Activated gamma-delta T cell (primary cell): ENCODE results near the gene EFCAB11.
A peak's percentile ranks its signal among the peaks of the same experiment; 100 is the strongest.

ENCODE experiments used
- DNase-seq: peaks from one replicate; lab custom pipeline; 2025; lab: John Stamatoyannopoulos, UW
- total RNA-seq, 2 donors: gene quantifications; one replicate each; lab custom pipeline; 2026; lab: John Stamatoyannopoulos, UW

Gene EFCAB11, protein sequence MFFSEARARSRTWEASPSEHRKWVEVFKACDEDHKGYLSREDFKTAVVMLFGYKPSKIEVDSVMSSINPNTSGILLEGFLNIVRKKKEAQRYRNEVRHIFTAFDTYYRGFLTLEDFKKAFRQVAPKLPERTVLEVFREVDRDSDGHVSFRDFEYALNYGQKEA
- total RNA-seq, result 2.2 to 2.6 reads per million in 2 donors

DNA sequence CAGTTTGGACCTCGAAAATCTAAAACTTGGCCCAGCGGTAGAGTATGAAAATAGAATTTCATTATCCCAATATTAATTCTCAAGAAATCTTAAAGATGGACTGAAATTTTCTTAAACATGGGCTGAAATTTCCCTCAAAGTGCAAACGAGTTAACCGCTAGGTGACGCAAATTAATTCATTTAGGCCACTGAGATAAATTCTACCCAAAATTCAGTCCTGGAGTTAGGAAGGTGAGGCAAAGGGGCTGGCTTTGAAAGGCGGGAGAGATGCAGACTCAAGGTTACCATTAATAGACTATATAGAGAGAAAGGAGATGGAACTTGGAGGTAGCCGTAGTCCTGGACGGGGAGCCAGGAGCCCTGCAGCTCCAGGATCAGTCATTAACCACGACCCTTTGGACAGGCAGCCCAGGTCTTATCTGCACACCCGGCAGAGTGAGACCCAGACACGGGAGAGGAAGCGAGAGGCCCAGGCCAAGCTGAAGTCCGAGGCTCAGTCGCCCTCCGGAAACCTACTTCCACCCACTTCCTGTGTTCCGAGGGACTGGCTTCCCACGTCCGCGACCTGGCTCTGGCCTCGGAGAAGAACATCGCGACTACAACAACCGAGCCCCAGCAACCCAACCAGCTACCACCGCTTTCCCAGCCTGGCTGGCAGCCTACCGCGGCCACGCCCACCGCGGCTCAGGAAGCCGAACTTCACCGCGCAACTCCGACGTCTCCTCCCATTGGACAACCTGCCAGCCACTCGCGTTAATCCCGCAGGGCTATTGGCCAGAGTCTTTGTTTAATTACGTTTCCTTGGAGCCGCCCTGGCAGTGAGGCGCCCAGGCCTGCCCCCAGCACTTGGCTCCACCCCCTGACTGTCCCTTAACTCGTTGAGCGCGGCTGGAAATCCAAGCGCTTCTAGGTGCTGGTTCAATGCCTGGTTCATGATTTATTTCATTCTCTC is at the start of gene EFCAB11:
TSS of gene EFCAB11 (minus strand) at position 661 of the 952 bp plus-strand sequence. CDS start at position 591, 70 bp downstream.
- DNase-seq, result peak; percentile 72

DNA sequence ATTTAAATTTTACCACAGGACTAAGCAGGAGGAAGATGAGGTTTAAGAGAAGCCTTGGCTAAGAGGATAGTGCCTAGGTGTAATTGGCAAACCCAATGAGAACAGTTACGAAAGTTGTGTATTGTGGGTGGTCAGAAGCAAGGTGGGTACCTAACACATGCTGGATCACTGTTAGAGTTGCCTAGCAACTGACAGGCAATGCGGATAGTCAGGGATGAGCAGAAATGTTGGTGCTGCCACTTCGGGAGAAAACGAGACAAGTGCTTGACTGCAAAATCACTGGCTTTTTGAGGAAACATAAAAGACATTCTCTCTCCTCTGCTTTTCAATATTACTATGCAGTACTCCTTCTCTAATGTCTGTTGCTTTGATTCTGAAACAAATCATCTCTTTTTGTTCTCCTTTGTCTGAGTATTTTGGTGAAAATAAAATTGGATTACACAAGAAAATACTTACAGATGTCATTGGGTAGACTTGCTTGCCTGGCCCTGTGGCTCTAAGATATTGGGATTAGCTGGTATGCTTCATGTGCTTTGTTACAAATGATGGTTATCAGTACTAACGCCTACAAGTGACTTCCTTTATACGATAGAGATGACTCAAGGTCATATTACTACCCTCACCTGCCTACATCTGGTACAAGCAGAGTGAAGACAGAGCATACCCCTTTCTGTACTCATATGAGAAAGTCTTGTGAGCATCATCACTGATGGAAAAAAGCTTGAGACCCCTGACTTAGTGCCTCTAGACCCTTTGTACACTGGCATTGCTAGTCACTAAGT is 49.2 kb upstream of the EFCAB11 start:
- no peak for DNase-seq

DNA sequence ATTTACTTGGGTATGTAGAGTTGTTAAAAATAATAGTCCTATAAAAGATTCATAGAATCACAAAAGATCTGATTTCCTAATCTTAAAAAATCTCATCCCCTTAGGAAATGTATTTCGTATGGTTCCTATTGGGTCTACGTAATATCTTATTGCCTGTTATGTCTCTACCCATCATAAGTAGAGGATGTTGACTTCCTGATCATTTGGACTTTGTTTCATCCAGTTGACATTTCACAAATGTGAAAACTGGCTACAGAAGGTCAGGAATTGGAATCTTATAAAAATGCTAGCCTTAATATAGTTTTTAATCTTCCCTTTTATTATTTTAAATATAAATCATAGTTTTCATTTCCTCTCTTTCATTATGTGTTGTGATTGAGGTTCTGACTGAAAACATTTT is 46.4 kb upstream of the EFCAB11 start:
- DNase-seq, result no peak

DNA sequence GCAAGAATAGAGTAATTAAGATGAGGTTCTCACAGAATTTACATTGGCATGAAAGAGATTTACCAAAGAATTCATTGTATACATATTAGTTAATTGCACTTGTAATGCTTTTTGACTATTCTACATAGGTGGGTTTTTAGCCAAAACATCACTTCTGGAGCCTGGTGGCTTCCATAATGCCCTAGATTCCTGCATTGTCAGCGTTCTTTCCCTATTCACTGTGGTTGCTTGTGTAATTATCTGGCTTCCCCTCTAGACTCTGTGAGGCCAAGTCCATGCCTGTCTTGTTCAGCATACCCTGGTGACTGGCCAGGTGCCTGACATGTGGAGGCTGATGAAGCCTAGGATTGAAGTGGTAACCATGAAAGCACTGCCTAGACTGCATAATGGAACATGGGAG is 42.4 kb upstream of the EFCAB11 start:
- DNase-seq, result no peak

DNA sequence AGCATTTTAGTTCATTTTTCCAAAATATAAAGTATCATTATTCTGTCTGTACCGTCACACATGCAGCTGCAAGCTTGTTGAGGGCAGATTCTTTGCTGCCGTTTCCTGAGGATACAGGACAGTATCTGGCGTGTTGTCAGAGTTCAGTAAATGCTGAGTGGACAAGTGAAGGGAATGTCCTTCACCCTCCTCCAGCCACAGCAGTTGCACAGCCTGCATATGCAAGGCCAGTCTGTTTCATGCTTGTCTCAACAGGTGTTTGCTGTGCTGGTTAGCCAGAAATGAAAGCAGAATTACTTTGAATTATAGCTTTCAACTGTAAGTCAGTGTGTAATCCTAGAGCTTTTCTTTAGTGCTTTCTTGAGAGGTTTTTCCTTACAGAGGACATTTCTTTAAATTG is 37.7 kb upstream of the EFCAB11 start:
- no peak for DNase-seq

DNA sequence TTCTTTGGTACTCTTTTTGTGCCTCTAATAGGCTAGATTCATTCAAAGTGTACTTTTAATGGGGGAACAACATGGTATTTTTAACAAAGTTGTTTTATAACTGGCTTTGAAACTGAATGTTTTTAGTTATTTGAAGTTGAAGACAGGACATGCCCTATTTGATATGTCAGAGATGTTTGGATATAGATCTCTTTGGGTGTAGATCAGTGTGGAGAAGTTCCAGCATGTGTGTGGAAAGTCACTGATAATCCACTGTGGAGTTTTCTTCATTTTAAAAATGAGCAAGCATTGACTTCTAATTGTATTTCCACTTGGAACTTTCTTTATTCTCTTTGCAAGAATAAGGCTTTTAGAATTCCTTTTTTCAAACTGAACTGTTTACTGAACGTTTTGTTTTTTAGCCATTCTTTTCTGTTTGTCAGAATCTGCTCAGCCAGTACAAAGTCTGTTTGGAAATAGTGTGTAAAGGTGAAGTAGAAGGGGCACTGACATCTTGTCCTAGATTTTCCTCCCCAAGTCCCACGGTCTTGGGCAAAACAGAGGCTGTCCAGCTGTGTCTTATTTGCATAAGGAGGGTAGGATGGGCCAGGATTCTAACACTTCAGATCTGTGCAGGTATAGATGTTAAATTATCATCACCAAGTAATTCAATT is 36.2 kb upstream of the EFCAB11 start:
- no peak for DNase-seq

DNA sequence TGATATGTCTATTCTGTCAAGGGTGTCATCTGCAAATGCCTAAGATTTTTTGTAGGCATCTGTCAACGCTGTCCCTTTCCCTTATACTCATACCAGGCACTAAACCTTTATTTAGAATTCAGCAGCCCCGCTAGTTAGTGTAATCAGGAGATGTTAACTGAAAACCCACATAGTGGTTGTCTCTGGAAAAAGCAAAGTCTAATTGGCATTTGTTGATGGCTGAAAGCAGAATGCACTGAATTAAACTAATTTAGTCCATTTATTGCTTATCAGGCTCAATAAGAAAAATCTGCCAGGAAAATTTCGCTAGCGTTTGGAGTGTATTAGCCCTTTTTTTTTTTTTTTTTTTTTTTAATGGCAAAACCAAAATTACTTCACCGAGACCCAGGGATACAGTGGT is 35.7 kb upstream of the EFCAB11 start:
- DNase-seq, result no peak

DNA sequence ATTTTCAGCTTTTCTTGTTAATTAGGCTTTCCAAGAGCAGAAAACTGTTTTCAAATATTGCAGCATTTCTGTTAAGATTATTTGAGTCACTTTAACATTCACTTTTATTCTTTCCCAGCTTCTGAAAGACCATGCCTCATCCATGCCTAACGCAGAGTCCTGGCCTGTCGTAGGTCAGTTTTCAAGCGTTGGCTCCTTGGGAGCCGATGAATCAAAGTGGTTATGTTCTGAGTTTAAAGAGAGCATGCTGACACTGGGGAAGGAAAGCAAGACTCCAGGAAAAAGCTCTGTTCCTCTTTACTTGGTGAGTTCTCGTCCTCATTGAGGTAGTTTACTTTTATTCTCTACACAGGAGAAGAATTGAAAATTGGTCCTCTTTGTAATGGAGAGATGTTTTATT is 34.3 kb upstream of the EFCAB11 start:
- DNase-seq, result no peak

DNA sequence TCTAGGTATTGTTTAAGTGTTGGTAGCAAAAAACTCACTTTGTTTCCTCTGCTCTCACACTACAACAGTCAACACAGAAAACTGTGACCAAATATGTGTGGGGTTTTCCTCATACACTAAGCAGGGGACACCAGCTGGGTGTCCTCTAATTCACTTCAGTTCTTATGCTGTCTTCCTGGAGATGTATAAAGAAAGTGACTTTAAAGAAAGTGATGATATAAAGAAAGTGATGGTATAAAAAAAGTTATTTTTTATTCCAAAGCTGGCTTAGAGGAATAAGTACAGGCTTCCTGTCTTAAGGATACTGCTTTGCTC is 32.6 kb upstream of the EFCAB11 start:
- no peak for DNase-seq

DNA sequence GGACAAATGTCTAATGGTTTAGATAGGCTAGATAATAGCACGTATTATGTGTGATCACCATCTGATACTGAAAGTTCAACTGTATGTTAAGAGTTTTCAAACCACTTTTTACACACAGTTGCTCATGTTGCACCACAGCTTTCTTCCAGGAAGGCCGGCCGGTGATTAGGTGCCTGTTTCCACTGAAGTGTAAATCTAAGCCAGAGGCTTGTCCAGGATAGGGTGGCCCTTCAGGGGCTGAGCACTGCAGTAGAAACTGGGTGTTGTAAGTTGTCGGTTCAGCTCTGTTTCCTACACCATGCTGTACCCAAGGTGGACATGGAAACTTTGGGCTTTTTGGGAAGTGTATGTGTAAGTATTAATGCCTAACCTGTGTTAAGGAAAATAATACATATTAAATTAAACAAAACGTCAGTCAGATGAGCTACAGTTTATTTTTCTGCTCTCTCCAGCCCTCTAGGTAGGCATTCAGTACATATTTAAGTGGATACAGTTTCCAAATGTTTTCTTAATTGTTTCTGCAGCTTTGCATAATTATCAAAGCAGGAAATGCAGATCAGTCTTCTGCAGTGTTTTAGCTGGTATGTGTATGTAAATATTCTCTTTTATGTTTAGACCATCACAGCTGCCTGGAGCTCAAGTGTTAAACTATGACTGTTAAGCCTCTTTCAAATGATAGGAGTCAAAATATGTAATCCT is 32.1 kb upstream of the EFCAB11 start:
- no peak for DNase-seq

DNA sequence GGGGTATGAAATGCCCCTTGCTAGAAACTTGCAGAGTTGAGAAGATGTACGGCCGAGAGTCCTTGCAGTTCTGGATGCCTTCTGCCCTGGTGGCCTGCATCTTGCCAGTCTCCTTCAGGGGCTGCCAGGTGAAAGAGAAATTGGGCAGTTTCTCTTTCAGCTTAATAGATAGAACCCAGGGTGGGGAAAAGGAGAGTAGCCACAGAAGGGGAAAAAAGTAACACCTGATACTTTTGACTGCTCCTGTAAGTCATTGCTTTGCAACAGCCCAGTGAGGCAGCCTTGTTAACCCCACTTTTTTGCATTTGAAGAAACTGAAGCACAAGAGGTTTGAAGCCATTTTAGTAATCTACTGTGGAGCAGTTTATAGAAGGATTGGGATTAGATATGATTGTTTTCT is 28.8 kb upstream of the EFCAB11 start:
- no peak for DNase-seq

DNA sequence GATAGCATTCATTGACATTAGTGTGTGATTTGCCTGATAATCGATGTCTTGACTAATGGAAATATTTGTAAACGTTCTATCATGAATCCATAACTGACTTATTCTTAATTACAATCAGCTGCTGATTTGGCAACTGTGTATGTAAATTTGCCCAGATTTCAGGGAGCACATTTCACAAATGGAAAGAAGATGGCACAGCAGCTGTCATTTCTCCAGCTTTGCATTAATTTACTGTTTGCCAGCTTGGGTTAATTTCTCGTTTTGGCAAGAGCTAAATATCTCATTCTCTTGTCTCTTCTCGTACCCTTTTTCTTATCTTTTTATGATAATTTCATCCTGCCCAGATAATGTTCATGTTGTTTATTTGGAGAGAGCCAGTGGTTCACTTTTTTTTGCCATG is 24.1 kb upstream of the EFCAB11 start:
- no peak for DNase-seq

DNA sequence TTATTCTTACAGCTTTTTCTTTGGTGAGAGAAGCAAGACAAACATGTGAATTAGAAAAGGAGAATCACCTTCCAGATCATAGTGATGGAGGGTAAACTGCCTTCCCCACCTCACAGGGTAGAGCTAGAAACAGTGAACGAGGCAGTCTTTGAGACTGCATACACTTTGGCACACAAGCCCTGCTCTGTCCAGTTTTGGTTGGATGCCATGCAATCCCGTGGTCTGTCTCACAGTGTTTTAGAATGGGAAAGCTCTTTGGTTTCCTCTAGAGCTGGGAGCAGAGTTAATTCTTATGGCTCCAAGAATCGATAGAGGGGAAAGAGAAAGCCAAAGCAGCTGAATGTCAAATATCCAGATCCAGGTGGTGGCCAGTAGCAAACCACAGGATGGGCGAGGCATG is 23.1 kb upstream of the EFCAB11 start:
- no peak for DNase-seq

DNA sequence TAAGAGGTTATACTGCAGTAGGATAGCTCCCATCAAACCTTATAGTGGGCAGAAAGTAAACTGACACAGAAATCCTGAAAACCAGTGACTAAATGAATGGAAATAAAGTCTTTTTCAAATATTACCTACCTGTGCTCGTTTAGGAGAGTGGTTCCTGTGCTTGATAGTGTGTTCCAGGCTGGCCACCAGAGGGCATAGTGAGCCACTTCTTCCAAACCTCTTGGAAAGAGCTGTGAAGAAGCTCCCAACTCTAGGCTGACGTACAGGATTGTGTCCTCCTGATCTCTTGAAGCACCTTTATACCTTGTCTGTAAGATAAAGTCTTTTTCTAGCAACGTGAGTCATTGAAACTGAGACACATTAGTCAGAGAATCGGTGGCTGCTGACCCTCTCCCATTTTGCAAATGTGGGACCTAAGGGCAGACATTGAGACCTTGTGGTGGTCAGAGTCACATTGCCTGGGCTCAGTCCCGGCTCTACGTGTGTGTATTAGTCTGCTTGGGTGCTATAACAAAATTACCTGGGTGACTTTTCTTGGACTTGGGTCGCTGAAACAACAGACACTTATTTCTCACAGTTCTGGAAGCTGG is 18.8 kb upstream of the EFCAB11 start:
- DNase-seq, result no peak

DNA sequence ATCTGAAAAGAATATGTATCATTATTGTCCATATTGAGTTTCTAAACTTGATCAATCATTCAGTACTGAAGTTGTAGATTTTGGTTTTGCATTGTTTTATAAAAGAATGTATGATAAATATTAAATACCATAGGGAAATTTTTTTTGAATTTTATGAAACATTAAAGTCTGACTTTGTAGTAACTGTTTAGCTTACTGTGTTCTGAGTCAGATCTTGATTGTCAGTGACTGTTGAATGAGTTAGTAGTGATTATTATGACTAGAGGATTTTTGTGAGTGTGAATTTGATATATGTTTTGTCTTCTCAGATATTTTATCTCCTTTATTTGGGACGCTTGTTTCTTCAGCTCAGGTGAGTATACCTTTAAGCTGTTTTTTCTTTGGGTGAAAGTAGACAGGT is 11.3 kb upstream of the EFCAB11 start:
- DNase-seq, result no peak

DNA sequence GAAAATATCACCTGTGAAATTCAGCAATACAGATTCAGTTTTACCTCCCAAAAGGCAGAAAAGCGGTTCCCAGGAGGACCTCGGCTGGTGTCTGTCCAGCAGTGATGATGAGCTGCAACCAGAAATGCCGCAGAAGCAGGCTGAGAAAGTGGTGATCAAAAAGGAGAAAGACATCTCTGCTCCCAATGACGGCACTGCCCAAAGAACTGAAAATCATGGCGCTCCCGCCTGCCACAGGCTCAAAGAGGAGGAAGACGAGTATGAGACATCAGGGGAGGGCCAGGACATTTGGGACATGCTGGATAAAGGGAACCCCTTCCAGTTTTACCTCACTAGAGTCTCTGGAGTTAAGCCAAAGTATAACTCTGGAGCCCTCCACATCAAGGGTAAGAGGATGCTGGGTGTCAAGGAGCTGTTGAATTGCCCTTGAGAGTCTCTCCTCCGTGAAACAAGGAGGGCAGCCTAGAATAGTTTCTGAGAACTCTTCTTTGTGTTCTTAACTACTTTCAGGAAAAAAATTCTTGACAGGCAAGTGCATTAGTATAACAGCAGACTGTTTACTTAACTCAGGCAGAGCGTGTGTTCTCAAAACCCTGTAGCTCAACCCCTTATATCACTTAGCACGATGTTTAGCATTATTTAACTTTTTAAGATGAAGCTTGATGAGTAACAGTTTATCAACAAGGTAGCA is 8.9 kb upstream of the EFCAB11 start:
- DNase-seq, result no peak

DNA sequence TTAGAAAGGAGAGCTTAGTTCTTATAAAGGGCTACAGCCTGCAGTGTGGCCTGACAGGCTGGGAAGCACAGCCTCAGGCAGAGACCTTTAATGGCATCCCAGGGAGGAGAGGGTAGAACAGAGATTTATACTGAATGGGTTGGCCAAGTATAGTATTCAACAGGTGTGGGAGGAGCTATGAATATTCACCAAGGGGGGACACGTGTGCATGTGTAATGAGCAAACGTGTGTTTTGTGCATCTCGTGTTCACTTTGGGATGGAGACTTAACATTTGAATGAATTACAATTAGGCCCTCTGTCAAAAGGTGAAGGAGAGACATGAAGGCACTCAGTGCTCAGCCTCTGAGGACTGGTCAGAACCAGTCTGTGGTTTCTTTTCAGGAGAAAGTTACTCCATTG is 6.4 kb upstream of the EFCAB11 start:
- DNase-seq, result no peak

DNA sequence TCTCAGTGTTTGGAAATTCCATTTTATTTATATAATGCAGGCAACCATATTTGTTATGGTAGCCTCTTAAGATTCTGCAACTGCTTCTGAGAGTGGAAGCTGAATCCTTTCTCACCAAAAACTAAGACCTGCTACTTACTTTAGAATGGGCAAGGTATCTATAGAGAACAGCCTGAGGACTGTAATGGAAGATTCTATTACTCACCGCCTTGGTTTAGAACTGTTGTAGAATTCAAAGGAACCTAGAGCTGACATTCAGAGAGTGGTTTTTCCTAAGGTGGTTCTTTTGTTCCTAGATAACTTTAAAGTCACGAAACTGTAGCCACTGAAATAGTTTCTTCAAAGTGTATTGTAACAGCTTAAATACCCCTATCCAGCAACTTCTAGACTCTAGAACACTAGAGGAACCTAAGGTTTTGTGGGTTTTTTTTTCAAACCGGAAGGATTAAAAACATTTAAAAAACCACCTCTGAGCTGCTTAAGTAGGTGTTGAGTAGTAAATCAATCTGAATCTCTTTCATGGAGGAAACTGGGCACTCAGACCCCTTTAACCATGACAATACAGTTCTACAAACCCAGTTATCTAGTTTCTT is 5.4 kb upstream of the EFCAB11 start:
- no peak for DNase-seq

DNA sequence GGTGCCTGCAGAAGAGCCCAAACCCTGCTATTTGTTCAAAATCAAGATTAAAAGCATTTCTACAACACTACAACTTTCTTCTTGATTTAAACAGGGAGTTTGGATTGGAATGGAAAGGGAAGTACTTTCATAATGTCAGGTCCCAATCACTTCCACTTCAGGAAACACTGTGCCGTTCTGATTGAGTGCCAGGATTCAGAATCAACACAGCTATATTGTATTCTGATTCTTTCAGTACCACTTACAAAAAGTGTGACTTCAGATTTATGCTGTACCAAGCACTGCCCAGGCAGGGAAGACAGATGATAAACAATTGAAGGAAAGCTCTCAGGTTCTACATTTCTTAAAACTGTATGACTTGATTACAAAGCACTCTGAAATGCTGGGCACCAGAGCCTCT is 4.4 kb upstream of the EFCAB11 start:
- DNase-seq, result no peak

DNA sequence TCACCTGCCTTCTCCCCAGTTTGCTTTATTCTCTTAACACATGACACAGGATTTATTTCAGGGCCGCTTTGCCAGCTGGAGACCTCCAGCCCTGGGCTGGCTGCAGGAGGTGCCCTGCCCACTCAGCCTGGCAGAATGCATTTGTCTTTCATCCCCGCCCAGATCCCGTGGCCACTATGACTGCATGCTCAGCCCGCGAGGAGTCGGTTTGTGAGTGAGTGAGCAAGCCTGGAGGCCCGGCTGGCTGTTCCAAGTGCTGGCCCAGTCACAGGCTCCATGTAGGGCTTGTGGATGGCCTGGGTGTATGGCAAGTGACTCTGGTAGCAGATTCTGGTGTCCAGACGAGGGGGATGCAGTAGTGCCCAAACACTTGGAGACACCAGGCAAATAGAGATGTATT is 3.3 kb upstream of the EFCAB11 start:
- DNase-seq, result no peak
